Endothelial cell (in vitro differentiated cells): ENCODE measurements around the gene GOLGA8K. TPM values are rescaled to one million over a fixed set of nuclear protein-coding genes. Genes with fewer than 3 reads are reported as not detected.
"Not testable (repeated sequence)": the region's sequence is repeated elsewhere in the genome, so short reads cannot be mapped to it uniquely, and the experiment has no call there.

ENCODE experiments used
- DNase-seq: peaks from one replicate; pipeline ENCODE4 v3.0.0; 2021; ENCODE audit warnings: low spot score
- H3K27ac Mint-ChIP-seq: one replicate; pipeline ENCODE4 v1.8.0; 2021; ENCODE audit warnings: mixed read lengths, inconsistent platforms; ENCODE audit not compliant: unreplicated experiment
- H3K27me3 Mint-ChIP-seq: one replicate; pipeline ENCODE4 v1.8.0; 2021; ENCODE audit warnings: mild to moderate bottlenecking, moderate library complexity, mixed read lengths, inconsistent platforms; ENCODE audit not compliant: unreplicated experiment
- H3K36me3 Mint-ChIP-seq: one replicate; pipeline ENCODE4 v1.8.0; 2021; ENCODE audit warnings: mild to moderate bottlenecking, low read depth, mixed read lengths, inconsistent platforms; ENCODE audit not compliant: unreplicated experiment
- H3K4me1 Mint-ChIP-seq: one replicate; pipeline ENCODE4 v1.8.0; 2021; ENCODE audit warnings: mild to moderate bottlenecking, mixed read lengths, inconsistent platforms; ENCODE audit not compliant: unreplicated experiment
- H3K4me3 Mint-ChIP-seq: one replicate; pipeline ENCODE4 v1.8.0; 2021; ENCODE audit warnings: mild to moderate bottlenecking, mixed read lengths, inconsistent platforms; ENCODE audit not compliant: unreplicated experiment
- H3K9me3 Mint-ChIP-seq: one replicate; pipeline ENCODE4 v1.8.0; 2021; ENCODE audit warnings: mixed read lengths, inconsistent platforms; ENCODE audit not compliant: unreplicated experiment
- total RNA-seq: library from RNA; stranded (reverse); fragmentation: NEBNext Ultra II Directional; extraction: Animal tissue kit (Norgen Biotek cat#: 25700); gene quantifications from one replicate; pipeline ENCODE4 v1.2.1, GENCODE V29; 2021; ENCODE audit not compliant: unreplicated experiment

Gene GOLGA8K
- total RNA-seq, 1 donor from 2014 or later: 0.31 TPM

- not testable (repeated sequence) for DNase-seq, H3K27ac Mint-ChIP-seq, H3K27me3 Mint-ChIP-seq, H3K4me3 Mint-ChIP-seq, H3K9me3 Mint-ChIP-seq, H3K4me1 Mint-ChIP-seq, H3K36me3 Mint-ChIP-seq
These were observed 29.4 kb downstream of the GOLGA8K start for GRCh38 chr15:32373707-32374106.

DNA sequence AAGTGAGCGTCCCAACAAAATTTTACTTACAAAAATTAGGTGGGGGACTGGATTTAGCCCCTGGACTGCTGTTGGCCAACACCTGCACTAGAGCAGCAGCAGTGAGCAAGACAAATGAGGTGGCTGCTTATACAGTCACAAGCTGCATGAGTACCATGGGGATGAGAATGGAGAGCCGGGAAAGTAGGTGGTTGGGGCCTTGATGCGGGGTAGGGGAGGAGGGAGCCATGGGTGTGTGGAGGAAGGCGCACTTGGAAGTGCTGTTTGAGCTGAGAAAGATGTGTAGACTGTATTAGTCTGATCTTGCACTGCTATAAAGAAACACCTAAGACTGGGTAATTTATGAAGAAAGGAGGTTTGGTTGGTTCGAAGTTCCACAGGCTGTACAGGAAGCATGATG lies 31.0 kb downstream of the GOLGA8K start:
- H3K9me3 Mint-ChIP-seq, H3K27ac Mint-ChIP-seq, H3K4me3 Mint-ChIP-seq, DNase-seq, H3K27me3 Mint-ChIP-seq, H3K4me1 Mint-ChIP-seq, H3K36me3 Mint-ChIP-seq: not testable (repeated sequence)

DNA sequence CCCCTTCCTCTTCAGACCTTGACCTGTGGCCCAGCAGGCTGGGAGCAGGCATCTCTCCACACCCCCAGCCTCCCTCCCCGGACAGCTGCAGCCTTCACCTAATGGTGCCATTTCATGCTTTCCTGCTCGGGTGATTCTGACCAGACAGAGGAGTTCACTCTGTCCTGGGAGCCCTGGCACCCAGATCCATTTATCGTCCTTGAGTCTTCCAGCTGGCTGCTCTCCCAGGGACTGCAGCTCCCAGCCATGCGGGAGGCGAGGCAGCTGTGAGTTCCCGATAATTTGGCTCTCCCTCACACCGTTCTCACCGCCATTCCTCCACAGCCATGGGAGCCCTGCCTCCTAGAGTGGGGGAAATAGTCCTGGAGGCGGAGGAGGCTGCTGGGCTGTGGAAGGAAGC lies 32.6 kb downstream of the GOLGA8K start:
- H3K36me3 Mint-ChIP-seq: not testable (repeated sequence)

GRCh38 chr15:32370064-32370463 lies 33.0 kb downstream of the GOLGA8K start:
- DNase-seq, H3K4me3 Mint-ChIP-seq: not testable (repeated sequence)

More for the DNA sequence above, 32.6 kb downstream of the GOLGA8K start:
- not testable (repeated sequence) for H3K27ac Mint-ChIP-seq, H3K9me3 Mint-ChIP-seq, DNase-seq, H3K4me1 Mint-ChIP-seq, H3K4me3 Mint-ChIP-seq, H3K27me3 Mint-ChIP-seq

DNA sequence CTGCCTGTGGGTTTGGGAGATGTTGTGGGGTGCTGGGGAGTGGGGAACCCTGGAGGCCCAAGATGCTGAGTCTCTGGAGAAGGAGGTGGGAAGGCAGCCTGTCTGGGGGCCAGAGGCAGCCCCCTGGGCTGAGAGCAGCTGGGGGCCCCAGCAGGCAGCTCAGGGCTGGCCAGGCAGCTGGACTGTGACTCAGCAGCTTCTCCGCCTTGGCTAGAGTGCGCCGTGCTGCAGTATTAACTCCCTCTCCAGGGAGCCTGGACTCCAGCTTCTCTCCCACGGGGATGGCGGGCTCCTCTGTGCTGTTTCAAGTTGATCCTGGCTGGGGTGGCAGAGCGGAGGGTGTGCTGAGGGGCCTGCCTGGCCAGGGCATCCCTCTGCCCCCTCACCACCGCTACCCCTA lies 36.6 kb downstream of the GOLGA8K start:
- H3K27ac Mint-ChIP-seq, H3K4me3 Mint-ChIP-seq, DNase-seq, H3K36me3 Mint-ChIP-seq, H3K27me3 Mint-ChIP-seq, H3K4me1 Mint-ChIP-seq, H3K9me3 Mint-ChIP-seq: not testable (repeated sequence)

More at GRCh38 chr15:32370064-32370463, 33.0 kb downstream of the GOLGA8K start:
- not testable (repeated sequence) for H3K4me1 Mint-ChIP-seq, H3K27ac Mint-ChIP-seq, H3K36me3 Mint-ChIP-seq, H3K9me3 Mint-ChIP-seq, H3K27me3 Mint-ChIP-seq

GRCh38 chr15:32365955-32366354 lies 37.1 kb downstream of the GOLGA8K start:
- not testable (repeated sequence) for H3K9me3 Mint-ChIP-seq, H3K36me3 Mint-ChIP-seq, DNase-seq, H3K27ac Mint-ChIP-seq, H3K27me3 Mint-ChIP-seq, H3K4me1 Mint-ChIP-seq, H3K4me3 Mint-ChIP-seq

DNA sequence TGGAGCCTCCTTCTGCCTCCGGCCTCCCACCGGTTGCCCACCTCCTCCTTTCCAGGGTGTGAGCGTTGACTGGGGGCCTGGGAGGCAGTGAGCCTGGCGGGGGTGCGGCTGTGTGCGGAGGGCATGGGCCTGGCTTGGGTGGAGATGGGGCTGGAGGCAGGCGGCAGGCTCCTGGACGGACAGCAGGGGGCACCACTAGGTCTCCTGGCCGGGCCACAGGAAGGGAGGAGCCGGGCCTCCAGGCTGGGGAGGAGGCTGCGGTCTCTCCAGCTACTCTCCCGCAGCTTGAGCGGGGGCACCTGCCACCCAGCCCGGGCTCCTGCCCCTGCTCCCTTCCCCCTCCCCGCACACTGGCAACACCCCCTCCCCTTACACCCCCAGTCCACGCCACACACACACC lies 38.1 kb downstream of the GOLGA8K start:
- DNase-seq, H3K36me3 Mint-ChIP-seq, H3K9me3 Mint-ChIP-seq, H3K27me3 Mint-ChIP-seq, H3K4me3 Mint-ChIP-seq, H3K4me1 Mint-ChIP-seq, H3K27ac Mint-ChIP-seq: not testable (repeated sequence)

DNA sequence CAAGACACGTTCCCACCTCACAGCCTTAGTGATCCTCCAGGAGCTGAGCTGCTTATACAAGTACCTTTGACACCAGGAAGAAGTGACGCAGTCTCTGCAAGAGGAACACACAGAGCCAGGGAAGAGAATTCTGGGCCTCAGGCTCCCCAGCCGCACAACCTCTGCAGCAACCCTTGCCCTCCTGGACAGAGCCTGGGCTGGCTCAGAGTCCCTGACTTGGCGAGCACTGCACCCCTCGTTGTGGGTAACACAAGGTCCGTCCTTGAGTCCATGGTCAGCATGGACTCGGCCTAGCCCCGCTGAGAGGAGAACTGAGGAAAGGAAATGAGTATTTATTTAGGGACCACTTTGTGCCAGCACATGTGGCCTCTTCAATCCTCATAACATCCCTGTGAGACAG lies 39.6 kb downstream of the GOLGA8K start:
- not testable (repeated sequence) for H3K27ac Mint-ChIP-seq, H3K9me3 Mint-ChIP-seq, H3K4me1 Mint-ChIP-seq, H3K4me3 Mint-ChIP-seq, H3K36me3 Mint-ChIP-seq, DNase-seq, H3K27me3 Mint-ChIP-seq

DNA sequence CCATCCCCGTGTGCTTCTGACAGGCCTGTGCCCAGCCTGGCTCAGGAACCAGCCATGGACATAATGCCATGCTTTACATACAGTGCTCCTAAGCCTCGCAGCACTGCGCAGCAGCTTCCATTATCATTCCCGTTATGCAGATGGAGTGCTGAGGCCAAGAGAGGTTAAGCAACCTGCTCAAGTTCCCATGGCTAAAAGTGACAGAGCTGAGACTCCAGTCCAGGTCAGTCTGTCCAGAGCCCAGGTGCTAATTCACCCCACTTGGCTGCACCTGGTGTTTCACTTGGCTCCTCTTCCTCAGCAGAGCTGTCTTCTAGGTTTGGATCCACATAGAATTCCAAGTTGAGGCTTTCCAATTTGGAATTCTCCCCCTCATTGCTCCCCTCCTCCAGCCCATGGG lies 41.4 kb downstream of the GOLGA8K start:
- not testable (repeated sequence) for H3K27me3 Mint-ChIP-seq, H3K36me3 Mint-ChIP-seq, H3K9me3 Mint-ChIP-seq, H3K27ac Mint-ChIP-seq, DNase-seq, H3K4me1 Mint-ChIP-seq, H3K4me3 Mint-ChIP-seq

DNA sequence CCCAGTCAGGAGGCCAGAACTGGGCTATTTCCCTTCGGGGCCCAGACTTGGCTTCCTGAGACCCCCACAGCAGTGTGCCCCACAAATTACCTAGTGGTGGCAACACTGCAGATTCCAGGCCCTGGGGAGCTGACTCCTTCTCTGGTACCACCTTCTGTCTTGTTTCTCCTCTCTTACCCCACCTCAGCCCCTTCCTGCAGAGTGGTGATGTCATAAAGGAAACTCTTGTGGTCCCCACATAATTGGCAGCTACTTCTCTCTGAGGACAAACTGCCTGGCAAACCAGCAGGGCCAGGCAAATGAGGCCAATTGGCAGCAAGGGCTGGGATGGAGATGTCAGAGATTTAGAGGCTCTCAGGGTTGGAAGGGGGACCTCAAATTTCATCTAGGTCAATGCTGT lies 44.6 kb downstream of the GOLGA8K start:
- H3K4me3 Mint-ChIP-seq, DNase-seq, H3K27ac Mint-ChIP-seq, H3K4me1 Mint-ChIP-seq, H3K9me3 Mint-ChIP-seq, H3K27me3 Mint-ChIP-seq, H3K36me3 Mint-ChIP-seq: not testable (repeated sequence)

GRCh38 chr15:32356909-32357308 lies 46.2 kb downstream of the GOLGA8K start:
- not testable (repeated sequence) for H3K27ac Mint-ChIP-seq, H3K36me3 Mint-ChIP-seq, H3K4me3 Mint-ChIP-seq, H3K9me3 Mint-ChIP-seq, DNase-seq, H3K27me3 Mint-ChIP-seq, H3K4me1 Mint-ChIP-seq

- not testable (repeated sequence) for H3K4me1 Mint-ChIP-seq, H3K36me3 Mint-ChIP-seq, H3K4me3 Mint-ChIP-seq, H3K9me3 Mint-ChIP-seq, H3K27me3 Mint-ChIP-seq, H3K27ac Mint-ChIP-seq, DNase-seq
These were observed 50.3 kb downstream of the GOLGA8K start for GRCh38 chr15:32352748-32353147.

DNA sequence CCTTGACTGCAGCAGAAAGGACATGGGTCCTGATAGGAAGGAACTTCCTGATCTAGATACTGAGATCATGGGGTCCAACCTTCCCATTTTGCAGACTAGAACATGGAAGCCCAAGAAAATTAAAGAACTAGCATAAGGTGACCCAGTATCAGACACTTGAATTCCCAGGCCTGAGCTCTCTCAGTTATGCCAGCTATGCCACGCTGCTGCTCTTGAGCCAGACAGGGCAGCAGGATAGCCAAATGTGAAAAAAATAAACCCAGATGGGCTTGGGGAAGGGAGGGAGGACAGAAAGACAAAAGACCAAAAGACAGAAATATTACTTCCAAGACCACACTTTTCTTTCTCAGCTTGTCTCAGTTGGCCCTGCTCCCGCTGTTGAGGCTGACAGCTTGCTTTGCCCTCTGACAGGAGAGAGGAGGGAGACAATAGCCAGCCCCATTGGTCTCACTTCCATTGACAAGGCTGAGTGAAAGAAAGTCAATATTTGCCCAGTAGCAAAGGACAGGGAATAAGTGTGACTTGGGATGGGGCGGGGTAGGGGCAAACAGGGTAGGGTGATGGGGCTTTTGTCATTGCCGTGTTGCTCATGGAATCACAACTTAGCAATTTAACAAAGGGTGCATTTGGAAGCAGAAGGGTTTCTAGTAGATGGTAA lies 52.4 kb downstream of the GOLGA8K start:
- H3K9me3 Mint-ChIP-seq, H3K4me1 Mint-ChIP-seq, H3K27ac Mint-ChIP-seq: not testable (repeated sequence)

More for the DNA sequence above, 52.4 kb downstream of the GOLGA8K start:
- not testable (repeated sequence) for H3K4me3 Mint-ChIP-seq, H3K36me3 Mint-ChIP-seq, H3K27me3 Mint-ChIP-seq, DNase-seq
